ENCODE results near the gene MAPRE3. TPM values are rescaled to one million over a fixed set of nuclear protein-coding genes. Genes with fewer than 3 reads are reported as not detected.

Gene MAPRE3
- total RNA-seq, 6 experiments from 2014 or later = 17.0 to 20.4 (median 17.7) TPM

DNA sequence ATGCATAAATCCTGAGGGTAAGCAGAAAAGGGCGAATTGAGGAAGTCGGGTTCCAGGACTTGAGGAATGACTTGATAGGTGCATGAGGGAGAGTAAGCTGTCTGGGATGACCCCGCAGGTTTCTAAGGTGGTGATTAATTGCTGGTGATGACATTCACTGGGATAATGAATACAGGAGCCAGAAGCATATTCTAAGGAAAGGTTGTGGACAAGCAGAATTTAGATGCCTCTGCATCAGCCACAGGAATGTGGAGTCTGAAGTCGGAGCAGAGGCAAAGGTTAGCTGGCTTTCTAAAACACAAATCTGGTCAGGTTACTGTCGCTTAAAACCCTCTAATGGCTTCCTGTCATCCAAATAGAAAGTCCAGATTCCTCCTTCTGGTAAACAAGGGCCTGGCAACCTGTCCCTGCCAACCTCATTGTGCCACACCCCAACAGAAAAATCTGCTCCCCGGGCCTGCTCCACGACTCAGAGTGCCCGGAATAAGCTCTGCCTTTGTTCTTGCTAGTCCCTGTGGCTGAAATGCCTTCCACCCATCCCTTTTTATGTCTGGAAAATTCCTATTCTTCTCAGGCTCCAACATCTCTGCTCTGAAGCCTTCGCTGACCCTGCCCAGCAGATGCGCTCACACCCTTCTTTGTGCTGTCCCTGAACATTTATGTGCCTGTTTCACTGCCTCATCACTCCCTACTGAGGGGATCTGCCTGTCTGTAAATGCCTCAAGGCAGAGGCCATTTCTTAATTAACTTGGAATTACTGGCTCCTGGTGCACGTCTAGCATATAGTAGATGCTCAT lies 51.0 kb downstream of the MAPRE3 start:
- TF ChIP-seq, protein P1, sequence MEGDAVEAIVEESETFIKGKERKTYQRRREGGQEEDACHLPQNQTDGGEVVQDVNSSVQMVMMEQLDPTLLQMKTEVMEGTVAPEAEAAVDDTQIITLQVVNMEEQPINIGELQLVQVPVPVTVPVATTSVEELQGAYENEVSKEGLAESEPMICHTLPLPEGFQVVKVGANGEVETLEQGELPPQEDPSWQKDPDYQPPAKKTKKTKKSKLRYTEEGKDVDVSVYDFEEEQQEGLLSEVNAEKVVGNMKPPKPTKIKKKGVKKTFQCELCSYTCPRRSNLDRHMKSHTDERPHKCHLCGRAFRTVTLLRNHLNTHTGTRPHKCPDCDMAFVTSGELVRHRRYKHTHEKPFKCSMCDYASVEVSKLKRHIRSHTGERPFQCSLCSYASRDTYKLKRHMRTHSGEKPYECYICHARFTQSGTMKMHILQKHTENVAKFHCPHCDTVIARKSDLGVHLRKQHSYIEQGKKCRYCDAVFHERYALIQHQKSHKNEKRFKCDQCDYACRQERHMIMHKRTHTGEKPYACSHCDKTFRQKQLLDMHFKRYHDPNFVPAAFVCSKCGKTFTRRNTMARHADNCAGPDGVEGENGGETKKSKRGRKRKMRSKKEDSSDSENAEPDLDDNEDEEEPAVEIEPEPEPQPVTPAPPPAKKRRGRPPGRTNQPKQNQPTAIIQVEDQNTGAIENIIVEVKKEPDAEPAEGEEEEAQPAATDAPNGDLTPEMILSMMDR (IDR thresholded peaks at IDR 0.05) = no peak
- peak; percentile 46 for DNase-seq
- no peaks in the 10 kb centered on the region; the same call in 1 of the 2 replicates for H3K27me3 Mint-ChIP-seq (ENCODE audit: insufficient read depth)
- H3K9me3 Mint-ChIP-seq = no peaks in the 10 kb centered on the region
- H3K4me1 Mint-ChIP-seq (ENCODE audit: low read depth) = peaks cover 22% of the 10 kb centered on the region
- H3K27ac Mint-ChIP-seq = peak overlapping the region; percentile 69
- no peaks in the 10 kb centered on the region for H3K36me3 Mint-ChIP-seq (ENCODE audit: low read depth)
- no peak overlapping the region for H3K4me3 Mint-ChIP-seq

DNA sequence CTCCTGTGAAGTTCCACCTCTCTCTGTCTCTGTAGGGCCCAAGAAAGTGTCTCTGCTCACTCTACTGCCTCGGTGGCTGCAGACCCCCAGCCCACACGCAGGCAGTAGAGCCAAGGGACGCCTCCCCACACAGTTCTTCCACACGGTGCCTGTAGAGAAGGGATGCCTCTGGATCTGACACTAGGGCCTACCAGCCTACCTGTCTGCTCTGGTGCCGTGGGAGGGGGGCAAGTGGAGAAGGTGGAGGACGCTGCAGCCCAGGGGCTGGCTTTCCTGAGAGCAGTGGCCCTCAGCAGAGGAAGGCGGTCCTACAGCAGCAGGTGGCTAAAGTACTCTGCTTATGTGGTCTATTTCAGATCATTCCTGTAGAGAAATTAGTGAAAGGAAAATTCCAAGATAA lies 53.3 kb downstream of the MAPRE3 start:
- no peaks in the 10 kb centered on the region for H3K9me3 Mint-ChIP-seq
- H3K27me3 Mint-ChIP-seq (ENCODE audit: insufficient read depth) = peaks cover 1% of the 10 kb centered on the region
- H3K4me3 Mint-ChIP-seq = no peak overlapping the region
- no peak for DNase-seq
- TF ChIP-seq, protein P1 (IDR thresholded peaks at IDR 0.05) = no peak
- H3K4me1 Mint-ChIP-seq (ENCODE audit: low read depth) = peaks cover 26% of the 10 kb centered on the region
- no peak overlapping the region for H3K27ac Mint-ChIP-seq
- H3K36me3 Mint-ChIP-seq (ENCODE audit: low read depth) = peaks cover 3% of the 10 kb centered on the region

DNA sequence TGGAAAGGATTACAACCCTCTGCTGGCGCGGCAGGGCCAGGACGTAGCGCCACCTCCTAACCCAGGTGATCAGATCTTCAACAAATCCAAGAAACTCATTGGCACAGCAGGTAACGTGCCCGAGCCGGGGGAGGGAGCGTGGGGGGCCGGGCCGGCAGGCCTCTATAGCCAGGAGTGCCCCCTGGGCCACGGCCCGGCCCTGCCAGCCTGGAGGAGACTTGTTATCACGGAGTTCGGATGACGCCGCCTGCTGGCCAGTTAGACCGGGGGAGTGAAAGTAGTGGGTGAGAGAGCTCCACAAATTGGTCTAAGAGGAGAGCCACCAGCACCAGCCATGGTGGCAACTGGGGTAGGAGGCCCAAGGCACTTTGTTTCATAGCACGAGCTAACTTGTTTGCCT lies 53.8 kb downstream of the MAPRE3 start:
- no peak for DNase-seq
- Mint-ChIP-seq H3K27me3 (ENCODE audit: insufficient read depth) (peaks cover 2% of the 10 kb centered on the region), H3K9me3 (no peaks in the 10 kb centered on the region), H3K36me3 (ENCODE audit: low read depth) (peaks cover 8% of the 10 kb centered on the region), H3K27ac (no peak overlapping the region), H3K4me1 (ENCODE audit: low read depth) (peaks cover 30% of the 10 kb centered on the region), H3K4me3 (no peak overlapping the region)
- TF ChIP-seq, protein P1 (IDR thresholded peaks at IDR 0.05) = peak; percentile 33; the same call in 1 of the 2 replicates

GRCh38 chr2:27024812-27025211 lies 54.4 kb downstream of the MAPRE3 start:
- Mint-ChIP-seq H3K36me3 (ENCODE audit: low read depth) (peaks cover 14% of the 10 kb centered on the region), H3K9me3 (no peaks in the 10 kb centered on the region), H3K27me3 (ENCODE audit: insufficient read depth) (peaks cover 5% of the 10 kb centered on the region), H3K4me3 (no peak overlapping the region), H3K4me1 (ENCODE audit: low read depth) (peaks cover 37% of the 10 kb centered on the region), H3K27ac (no peak overlapping the region)
- DNase-seq = no peak
- TF ChIP-seq, protein P1 (IDR thresholded peaks at IDR 0.05) = no peak

GRCh38 chr2:27025281-27025800 lies 54.9 kb downstream of the MAPRE3 start:
- no peak overlapping the region for H3K27ac Mint-ChIP-seq
- H3K4me1 Mint-ChIP-seq (ENCODE audit: low read depth) = peaks cover 38% of the 10 kb centered on the region
- H3K9me3 Mint-ChIP-seq = no peaks in the 10 kb centered on the region
- DNase-seq = no peak
- TF ChIP-seq, protein P1 (IDR thresholded peaks at IDR 0.05) = no peak
- peaks cover 19% of the 10 kb centered on the region for H3K36me3 Mint-ChIP-seq (ENCODE audit: low read depth)
- no peak overlapping the region for H3K4me3 Mint-ChIP-seq
- H3K27me3 Mint-ChIP-seq (ENCODE audit: insufficient read depth) = peaks cover 5% of the 10 kb centered on the region
